CD4-positive, alpha-beta T cell treated with Interleukin-6 for 4 hours (primary cell): ENCODE results near the gene ZNF575.

Experiments used
- DNase-seq: peaks from one replicate; pipeline ENCODE4 v3.0.0-alpha.2; 2020; ENCODE audit warnings: mixed read lengths

Gene ZNF575

DNA sequence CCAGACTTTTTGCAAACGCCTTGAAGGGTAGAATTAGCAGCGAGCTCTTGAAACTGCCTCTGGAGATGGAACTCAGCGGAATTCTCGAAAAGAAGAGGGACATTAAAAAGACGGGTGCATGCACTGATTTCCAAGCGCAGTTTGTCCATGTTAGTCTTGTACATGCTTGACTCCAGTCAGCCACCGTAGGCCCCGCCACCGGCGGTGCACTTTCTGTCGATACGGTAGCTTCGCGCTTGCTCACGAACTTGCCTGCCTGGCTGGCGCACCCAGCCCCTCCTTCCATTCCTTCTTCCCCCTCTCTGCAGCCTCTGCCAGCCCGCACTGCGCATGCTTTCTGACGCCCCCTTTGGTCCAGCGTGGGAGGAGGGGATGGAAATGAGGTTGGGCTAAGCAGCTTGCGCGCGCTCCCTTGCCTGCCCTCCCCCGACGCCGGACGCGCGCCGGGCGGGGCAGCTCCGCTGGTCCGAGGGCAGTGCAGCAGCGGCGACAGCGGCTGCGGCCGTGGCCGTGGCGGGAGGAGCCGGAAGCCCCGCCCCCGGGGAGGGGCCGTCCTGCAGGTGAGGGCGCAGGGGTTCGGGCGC is at the start of gene ZNF575:
Gene ZNF575, plus strand, starts transcription at position 227 of the 584 bp plus-strand sequence. CDS start 1,235 bp downstream, outside the sequence.
- peak; percentile 90 for DNase-seq

GRCh38 chr19:43483281-43483680 is 49.7 kb upstream of the ZNF575 start:
- DNase-seq: no peak

DNA sequence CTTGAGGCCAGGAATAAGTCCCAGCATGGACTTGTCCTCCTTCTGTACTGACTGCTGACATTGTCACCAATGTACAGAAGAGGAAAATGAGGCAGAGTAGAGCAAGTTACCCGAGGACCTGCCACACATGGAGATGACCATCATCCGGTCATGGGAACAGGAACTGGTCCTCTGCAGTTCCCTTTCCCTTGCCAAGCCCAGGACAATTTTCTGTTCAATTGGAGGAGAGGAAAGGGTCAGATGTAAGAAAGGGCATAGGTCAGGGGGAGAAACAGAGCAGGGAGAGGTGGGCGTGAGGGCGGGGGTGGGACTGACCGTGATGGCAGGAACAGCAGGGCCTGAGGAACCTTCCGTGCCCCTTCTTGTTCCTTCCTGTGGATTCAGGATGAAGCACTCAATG is 47.0 kb upstream of the ZNF575 start:
- DNase-seq: no peak

DNA sequence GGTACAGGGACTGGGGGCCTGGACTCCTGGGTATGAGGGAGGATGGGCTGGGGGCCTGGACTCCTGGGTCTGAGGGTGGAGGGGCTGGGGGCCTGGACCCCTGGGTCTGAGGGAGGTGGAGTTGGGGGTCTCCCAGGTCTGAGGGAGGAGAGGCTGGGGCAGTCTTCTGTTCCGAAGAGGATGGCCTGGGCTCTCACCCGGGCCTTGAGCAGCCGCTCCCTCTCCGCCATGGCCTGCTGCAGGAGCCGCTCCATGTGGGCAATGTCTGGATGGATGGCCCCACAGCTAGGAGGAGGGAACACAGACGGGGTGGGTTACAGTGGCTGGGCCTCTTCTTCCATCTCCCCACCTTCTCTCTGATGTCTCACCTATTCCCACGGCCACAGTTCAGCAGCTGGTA is 46.6 kb upstream of the ZNF575 start:
- no peak for DNase-seq

DNA sequence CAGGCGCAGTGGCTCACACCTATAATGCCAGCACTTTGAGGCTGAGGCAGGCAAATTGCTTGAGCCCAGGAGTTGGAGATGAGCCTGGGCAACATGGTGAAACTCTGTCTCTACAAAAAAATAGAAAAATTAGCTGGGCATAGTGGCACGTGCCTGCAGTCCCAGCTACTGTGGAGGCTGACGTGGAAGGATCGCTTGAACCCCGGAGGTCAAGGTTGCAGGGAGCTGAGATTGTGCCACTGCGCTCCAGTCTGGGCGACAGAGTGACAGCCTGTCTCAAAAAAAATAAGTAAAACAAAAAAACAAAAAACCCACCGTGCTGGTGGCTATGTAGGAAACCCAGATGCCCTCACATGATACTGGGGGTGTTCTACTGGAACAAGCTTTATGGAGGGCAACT is 44.8 kb upstream of the ZNF575 start:
- DNase-seq: no peak

DNA sequence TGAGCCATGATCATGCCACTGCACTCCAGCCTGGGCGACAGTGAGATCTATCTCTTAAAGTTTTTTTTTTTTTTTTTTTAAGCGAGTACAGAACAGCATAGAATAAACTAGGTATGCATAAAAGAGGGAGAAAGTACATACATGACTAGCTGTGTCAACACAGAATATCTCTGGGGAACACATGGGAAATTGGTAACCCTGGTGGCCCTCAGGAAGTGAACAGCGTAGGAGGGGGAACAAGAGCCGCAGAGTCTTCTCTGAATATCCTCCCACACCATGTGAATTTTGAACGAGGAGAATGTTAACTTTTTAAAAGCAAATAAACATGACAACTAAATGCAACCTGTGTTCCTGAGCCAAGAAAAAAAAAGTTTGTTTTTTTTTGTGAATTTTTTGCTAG is 43.7 kb upstream of the ZNF575 start:
- DNase-seq: no peak

DNA sequence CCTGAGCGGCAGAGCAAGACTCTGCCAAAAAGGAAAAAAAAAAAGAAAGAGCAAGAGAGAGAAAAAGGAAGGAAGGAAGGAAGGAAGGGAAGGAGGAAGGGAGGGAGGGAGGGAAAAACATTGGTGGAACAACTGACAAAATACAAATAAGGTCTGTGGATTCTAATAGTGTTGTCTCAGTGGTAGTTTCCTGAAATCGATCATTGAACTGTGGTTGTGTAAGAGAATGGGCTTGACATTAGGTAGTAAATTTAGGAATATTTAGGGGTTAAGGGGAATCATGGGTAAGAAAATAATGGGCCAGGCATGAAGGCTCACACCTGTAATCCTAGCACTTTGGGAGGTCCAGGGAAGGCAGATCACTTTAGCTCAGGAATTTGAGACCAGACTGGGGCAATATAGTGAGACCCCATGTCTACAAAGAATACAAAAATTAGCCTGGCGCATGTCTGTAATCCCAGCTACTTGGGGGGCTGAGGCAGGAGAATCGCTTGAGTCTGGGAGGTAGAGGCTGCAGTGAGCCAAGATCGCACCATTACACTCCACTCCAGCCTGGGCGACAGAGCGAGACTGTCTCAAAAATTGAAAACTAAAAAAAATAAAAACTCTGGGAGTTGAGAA is 42.9 kb upstream of the ZNF575 start:
- no peak for DNase-seq

GRCh38 chr19:43490759-43491158 is 42.2 kb upstream of the ZNF575 start:
- DNase-seq: no peak

DNA sequence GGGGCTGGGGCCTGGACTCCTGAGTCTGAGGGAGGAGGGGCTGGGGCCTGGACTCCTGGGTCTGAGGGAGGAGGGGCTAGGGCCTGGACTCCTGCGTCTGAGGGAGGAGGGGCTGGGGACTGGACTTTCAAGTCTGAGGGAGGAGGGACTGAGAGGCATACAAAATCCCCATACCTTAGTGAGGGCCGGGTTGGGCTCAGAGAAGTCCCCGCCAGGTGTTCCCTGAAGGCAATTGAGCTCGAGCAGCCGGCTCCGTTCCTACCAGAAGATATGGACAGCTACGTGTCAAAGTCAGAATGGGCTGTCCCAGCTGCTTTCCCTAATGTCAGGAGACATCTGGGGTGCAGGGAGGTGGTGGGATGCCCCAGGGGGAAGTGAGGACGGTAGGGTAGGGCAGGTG is 37.9 kb upstream of the ZNF575 start:
- no peak for DNase-seq

DNA sequence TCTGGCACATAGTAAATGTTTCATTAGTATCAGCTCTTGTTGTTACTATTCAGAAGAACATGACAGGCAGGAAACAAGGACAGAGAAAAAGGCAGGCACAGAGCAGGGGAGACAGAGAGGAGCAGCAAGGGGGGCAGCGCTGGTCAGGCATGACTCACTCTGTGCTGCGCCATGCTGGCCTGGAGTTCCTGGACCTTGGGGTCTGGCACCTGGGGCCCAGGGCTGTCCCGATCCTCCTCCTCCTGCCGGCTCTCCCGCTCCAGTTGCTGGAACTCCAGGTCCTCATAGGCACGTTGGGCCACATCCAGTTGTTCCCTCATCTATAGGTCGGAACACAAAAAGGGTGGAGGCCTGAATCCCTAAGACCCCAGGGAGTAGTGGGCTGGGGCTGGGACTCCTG is 36.0 kb upstream of the ZNF575 start:
- DNase-seq: no peak

- no peak for DNase-seq
These were observed 34.6 kb upstream of the ZNF575 start for GRCh38 chr19:43498233-43498842.

GRCh38 chr19:43499042-43499441 is 33.9 kb upstream of the ZNF575 start:
- no peak for DNase-seq

DNA sequence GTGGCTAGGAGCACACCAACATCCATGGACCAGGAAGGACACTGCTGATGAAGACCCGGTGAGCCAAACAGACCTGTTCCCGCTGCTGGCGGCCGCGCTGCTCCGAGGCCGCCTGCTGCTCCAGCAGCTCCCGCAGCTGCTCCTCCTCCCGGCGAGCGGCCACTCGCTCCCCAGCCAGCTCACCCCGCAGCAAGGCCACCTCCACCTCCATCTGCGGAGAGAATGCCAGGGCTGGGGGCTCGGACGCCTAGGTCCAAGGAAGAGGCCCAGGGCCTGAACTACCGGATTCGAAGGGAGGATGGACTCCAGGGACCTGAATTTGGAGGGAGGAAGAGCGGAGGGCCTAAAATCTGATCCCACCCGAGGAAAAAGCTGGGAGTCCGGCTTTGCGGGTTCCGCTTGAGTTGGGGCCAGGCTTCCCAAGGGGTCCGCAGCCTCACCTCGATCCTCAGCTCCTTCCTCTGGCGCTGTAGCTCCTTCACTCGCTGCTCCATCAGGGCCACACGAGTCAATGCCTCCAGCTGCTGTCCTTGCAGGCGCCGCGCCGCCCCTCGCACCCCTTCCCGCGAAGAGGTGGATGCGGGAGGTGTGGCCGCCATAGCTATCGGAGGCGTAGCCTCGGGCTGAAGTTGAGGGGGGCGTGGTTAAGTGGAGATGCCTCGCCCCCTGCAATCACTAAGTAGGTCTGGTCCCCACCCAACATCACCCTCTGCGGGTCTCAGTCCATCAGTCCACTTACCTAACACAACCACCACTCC is 31.1 kb upstream of the ZNF575 start:
- DNase-seq: no peak

DNA sequence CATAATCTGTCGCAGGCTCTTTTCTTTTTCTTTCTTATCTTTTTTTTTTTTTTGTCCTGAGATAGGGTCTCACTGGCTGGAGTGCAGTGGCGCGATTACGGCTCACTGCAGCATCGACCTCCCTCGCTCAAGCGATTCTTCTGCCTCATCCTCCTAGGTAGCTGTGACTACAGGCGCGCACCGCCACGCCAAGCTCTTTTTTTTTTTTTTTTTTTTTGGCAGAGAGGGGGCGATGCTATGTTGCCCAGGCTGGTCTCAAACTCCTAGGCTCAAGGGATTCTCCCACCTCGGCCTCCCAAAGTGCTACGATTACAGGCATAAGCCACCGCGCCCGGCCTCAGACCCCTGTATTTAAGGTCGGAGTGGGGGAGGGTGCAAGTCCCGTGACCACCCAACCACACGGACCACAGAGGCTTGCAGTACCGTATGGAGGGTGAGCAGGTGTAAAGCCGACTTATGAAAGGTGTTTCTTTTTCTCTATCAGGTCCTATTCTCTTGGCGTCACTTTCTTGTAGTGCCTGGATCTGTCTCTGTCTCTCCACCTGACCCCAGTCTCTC is 30.5 kb upstream of the ZNF575 start:
- no peak for DNase-seq

- peak; percentile 100 for DNase-seq
These were observed 29.2 kb upstream of the ZNF575 start for GRCh38 chr19:43503501-43504425.

DNA sequence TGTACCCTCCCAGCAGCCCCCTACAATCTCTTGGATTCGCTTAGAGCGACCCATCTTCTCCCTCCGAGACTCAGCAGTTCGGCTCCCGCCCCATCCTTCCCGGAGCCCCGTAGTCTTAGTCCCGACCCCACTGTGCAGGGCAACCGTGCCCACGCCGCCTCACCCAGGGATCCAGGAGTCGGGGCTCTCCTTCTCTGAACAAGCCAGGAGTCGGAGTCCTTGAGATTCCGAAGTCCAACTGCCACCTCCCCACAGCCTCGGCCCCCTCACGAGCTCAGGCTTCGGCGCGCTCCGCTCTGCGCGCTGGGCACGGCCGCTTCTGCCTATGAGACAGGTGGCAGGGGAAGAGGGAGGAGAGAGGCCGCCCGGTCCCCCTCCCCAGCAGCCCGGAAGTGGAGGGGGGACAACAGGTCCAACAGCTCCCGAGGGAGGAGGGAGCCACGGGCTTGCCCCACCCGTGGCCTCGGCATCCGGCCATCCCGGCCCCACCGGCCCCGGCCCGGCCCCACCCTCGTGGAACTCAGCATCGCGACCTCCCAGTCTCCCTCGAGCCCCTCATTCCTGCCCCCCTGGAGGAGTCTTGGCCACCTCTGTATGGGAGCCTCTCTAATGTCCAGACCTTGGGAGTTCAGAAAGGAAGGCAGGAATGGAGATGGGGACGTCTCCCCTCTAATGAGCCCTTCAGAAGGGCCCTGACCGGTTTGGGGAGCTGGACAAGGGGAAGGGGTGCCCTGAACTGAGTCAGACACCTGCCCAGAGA is 28.4 kb upstream of the ZNF575 start, which contains the start of gene PHLDB3:
Gene PHLDB3, minus strand, starts transcription at position 321 of the 760 bp plus-strand sequence. CDS start 628 bp downstream, outside the sequence.
- peak; percentile 67 for DNase-seq

DNA sequence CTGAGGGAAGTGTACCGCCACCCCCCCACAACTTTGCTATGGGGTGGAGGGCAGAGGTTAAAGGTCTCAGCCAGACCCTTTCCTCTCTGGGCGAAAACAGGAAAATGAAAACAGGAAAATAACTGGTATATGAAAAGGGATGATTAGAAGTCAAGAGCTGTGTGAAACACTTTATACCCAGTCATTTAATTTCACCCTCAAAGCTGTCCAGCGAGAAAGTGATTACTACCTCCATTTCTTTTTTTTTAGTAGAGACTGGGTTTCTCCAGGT is 27.9 kb upstream of the ZNF575 start:
- no peak for DNase-seq

DNA sequence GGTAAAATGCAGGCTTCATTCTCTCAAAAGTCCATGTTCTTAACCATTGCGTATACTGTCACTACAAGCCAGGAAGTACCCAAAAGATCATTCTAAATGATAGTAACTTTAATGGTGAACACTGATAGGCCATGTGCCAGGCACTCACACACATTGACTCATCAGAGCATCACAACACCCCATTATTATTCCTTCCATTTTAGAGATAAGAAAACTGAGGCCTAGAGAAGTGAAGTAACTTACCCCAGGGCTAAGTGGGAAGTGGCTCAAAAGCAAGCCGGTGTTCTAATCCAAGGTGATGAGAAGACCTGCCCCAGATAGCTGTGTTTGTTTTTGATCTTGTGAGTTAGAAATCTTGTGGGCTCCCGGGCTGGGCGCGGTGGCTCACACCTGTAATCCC is 27.0 kb upstream of the ZNF575 start:
- DNase-seq: no peak

- DNase-seq: no peak
These were observed 26.4 kb upstream of the ZNF575 start for GRCh38 chr19:43506629-43507028.

- no peak for DNase-seq
These were observed 25.1 kb upstream of the ZNF575 start for GRCh38 chr19:43507880-43508279.

- no peak for DNase-seq
These were observed 22.3 kb upstream of the ZNF575 start for GRCh38 chr19:43510713-43511112.

DNA sequence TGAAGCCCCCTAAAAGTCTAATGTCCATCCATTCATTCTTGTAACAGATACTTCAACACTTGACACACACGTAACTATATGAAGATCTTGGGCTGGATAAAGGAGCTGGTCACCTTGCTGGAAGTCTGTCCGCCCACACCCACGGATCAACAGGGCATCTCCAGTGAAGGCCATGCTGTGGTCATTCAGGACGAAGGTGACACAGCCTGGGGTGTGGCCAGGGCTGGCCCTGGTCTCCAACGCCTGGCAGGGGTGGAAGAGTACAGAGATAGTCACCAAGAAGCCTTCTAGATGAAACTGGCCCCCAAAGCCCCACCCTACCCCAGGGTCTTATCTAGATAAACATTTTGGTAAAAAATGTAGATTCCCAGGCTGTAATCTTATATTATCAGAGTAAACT is 21.7 kb upstream of the ZNF575 start:
- no peak for DNase-seq
